BE2C (cell line): Measurements from ENCODE around the gene SLC2A13.
"Not testable (repeated sequence)": the region's sequence is repeated elsewhere in the genome, so short reads cannot be mapped to it uniquely, and the experiment has no call there.

Experiments used
- DNase-seq: peaks from one replicate; pipeline ENCODE4 v3.0.0-alpha.2; 2020
- H3K27me3 ChIP-seq: fragments of 250-450 bp; sonication (Bioruptor Pico); 2 replicates; pipeline ENCODE4 v1.5.1; 2020; ENCODE audit warnings: mild to moderate bottlenecking
- H3K36me3 ChIP-seq: fragments of 250-450 bp; sonication (Bioruptor Pico); 2 replicates; pipeline ENCODE4 v1.5.1; 2020; ENCODE audit warnings: mild to moderate bottlenecking
- H3K4me1 ChIP-seq: fragments of 250-450 bp; sonication (Bioruptor Pico); 2 replicates; pipeline ENCODE4 v1.5.1; 2020
- H3K4me3 ChIP-seq: 2 replicates; pipeline ENCODE4 v1.5.1; 2011; ENCODE audit warnings: low read depth, low read length
- H3K9me3 ChIP-seq: fragments of 250-450 bp; sonication (Bioruptor Pico); 2 replicates; pipeline ENCODE4 v1.5.1; 2020
- TF ChIP-seq, protein P1 (sequence below): IDR thresholded peaks from 2 replicates; pipeline ENCODE4 v1.5.1; 2012; ENCODE audit warnings: mild to moderate bottlenecking, low read depth, low read length

Gene SLC2A13

DNA sequence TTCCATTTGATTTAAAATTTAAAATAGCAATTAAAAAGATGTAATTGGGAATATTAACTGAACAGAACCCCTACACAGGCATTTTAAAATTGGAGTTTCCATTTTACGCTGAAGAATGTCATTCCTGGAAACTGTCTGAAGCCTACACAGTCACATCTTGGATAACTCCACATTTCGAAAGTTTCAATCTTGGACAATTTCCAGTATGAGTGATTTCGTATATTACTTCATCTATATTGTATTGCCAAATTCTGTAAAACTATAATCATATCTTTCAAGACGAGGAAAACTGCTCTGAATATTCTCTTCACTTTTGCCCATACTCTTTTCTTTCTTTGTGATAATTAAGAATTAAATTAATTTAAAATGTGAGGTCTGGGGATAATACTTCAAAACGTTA is 292.1 kb downstream of the SLC2A13 start:
- no peaks in the 10 kb centered on the region for H3K27me3 ChIP-seq
- H3K4me3 ChIP-seq = no peak overlapping the region
- DNase-seq = no peak
- H3K36me3 ChIP-seq = no peaks in the 10 kb centered on the region
- H3K4me1 ChIP-seq = no peaks in the 10 kb centered on the region
- TF ChIP-seq, protein P1, sequence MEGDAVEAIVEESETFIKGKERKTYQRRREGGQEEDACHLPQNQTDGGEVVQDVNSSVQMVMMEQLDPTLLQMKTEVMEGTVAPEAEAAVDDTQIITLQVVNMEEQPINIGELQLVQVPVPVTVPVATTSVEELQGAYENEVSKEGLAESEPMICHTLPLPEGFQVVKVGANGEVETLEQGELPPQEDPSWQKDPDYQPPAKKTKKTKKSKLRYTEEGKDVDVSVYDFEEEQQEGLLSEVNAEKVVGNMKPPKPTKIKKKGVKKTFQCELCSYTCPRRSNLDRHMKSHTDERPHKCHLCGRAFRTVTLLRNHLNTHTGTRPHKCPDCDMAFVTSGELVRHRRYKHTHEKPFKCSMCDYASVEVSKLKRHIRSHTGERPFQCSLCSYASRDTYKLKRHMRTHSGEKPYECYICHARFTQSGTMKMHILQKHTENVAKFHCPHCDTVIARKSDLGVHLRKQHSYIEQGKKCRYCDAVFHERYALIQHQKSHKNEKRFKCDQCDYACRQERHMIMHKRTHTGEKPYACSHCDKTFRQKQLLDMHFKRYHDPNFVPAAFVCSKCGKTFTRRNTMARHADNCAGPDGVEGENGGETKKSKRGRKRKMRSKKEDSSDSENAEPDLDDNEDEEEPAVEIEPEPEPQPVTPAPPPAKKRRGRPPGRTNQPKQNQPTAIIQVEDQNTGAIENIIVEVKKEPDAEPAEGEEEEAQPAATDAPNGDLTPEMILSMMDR = no peak
- no peaks in the 10 kb centered on the region for H3K9me3 ChIP-seq

GRCh38 chr12:39812456-39812855 is 293.4 kb downstream of the SLC2A13 start:
- not testable (repeated sequence) for H3K4me1 ChIP-seq, DNase-seq, H3K27me3 ChIP-seq, H3K4me3 ChIP-seq, H3K9me3 ChIP-seq, H3K36me3 ChIP-seq

DNA sequence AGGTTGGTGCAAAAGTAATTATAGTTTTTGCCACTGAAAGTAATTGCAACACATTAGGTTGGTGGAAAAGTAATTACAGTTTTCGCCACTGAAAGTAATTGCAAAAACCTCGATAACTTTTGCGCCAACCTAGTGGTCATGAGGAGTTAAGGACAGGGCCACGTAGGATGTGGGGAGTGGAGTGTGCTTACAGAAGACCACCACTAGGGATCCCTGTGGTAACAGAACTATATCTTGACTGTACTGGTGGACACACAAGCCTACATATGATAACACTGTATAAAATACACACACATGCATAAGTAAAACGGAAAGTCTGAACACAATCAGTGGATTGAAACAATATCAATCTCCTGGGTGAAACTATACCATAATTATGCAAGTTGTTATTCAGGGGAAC is 298.8 kb downstream of the SLC2A13 start:
- TF ChIP-seq, protein P1 = peak; percentile 77
- no peaks in the 10 kb centered on the region for H3K9me3 ChIP-seq
- no peaks in the 10 kb centered on the region for H3K27me3 ChIP-seq
- no peaks in the 10 kb centered on the region for H3K4me1 ChIP-seq
- H3K36me3 ChIP-seq = no peaks in the 10 kb centered on the region
- no peak overlapping the region for H3K4me3 ChIP-seq
- peak; percentile 43 for DNase-seq

DNA sequence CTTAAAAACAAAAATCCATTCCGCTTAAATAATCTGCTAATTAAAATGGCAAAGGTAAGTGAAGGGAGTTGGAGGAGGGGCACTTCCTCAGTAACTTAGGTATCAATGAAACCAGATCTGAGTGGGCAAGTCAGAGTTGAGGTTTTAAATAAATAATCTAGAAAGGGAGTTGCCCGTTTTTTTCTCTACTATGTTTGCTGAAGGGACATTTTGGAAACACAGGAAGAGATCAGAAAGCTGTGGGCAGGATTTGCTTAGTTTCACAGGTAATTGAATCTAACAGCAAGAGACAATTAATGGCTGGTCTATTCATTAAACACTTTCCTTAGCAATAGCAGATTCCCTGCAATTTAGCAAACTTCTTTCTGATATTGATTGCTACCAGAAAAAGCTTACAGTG is 300.2 kb downstream of the SLC2A13 start:
- H3K36me3 ChIP-seq = no peaks in the 10 kb centered on the region
- H3K9me3 ChIP-seq = no peaks in the 10 kb centered on the region
- DNase-seq = no peak
- H3K4me1 ChIP-seq = no peaks in the 10 kb centered on the region
- no peak overlapping the region for H3K4me3 ChIP-seq
- TF ChIP-seq, protein P1 = no peak
- no peaks in the 10 kb centered on the region for H3K27me3 ChIP-seq

DNA sequence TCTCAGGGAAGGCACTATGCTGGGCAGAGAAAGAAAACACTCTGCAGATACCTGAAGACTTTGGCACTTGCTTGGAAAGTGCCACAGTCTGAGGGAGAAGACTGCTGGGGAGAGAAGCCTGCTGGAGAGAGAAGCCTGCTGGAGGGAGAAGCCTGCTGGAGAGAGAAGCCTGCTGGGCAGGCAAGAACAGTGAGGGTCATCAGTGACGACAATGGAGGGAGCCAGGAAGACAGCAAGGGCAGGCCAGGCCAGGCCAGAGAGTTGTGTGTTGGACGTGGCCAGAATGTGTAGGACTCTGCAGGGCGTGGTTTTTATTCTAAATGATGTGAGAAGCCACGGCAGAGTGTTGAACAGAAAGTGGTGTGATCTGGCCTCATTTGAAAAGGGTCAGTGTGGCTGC is 301.0 kb downstream of the SLC2A13 start:
- Histone ChIP-seq H3K36me3 (no peaks in the 10 kb centered on the region), H3K4me1 (no peaks in the 10 kb centered on the region), H3K9me3 (no peaks in the 10 kb centered on the region), H3K27me3 (no peaks in the 10 kb centered on the region), H3K4me3 (no peak overlapping the region)
- TF ChIP-seq, protein P1 = no peak
- DNase-seq = no peak

DNA sequence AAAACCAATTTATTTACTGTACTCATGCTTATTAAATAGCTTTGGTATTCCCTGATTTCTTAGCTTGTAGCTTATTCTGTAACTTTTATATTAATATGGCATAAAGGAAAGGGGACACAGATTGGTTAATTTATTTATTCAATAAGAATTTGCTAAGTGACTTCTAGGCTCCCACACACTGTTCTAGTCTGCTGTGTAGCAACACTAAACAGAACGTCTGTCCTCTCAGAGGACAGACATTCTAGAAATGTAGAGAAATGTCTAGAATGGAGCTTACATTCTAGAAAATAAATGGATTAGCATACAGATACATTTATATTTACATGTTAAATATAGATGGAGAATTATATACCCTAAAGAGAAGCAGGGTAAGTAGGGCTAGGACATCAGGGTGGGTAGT is 301.4 kb downstream of the SLC2A13 start:
- Histone ChIP-seq H3K36me3 (no peaks in the 10 kb centered on the region), H3K4me1 (no peaks in the 10 kb centered on the region)
- TF ChIP-seq, protein P1 = no peak

GRCh38 chr12:39803151-39803550 is 302.7 kb downstream of the SLC2A13 start:
- Histone ChIP-seq H3K9me3 (no peaks in the 10 kb centered on the region), H3K27me3 (0 out of 2 replicates have a peak, but pooled peaks cover under 1% of the 10 kb centered on the region), H3K4me1 (no peaks in the 10 kb centered on the region), H3K4me3 (no peak overlapping the region), H3K36me3 (no peaks in the 10 kb centered on the region)
- TF ChIP-seq, protein P1 = no peak
- no peak for DNase-seq

More for the DNA sequence above, 301.4 kb downstream of the SLC2A13 start:
- H3K27me3 ChIP-seq = no peaks in the 10 kb centered on the region
- H3K4me3 ChIP-seq = no peak overlapping the region
- no peak for DNase-seq
- no peaks in the 10 kb centered on the region for H3K9me3 ChIP-seq
